Muscle of back (tissue), 13 donors: Measurements from ENCODE around the gene APOL1. TPM values are rescaled to one million over a fixed set of nuclear protein-coding genes. Genes with fewer than 3 reads are reported as not detected.
"Not testable (repeated sequence)": the region's sequence is repeated elsewhere in the genome, so short reads cannot be mapped to it uniquely, and the experiment has no call there.

Source experiments
- DNase-seq, 3 donors: peaks; one replicate each; pipeline versions ENCODE4 v3.0.0 to v3.0.0-alpha.2; 2013
- long read RNA-seq, 9 donors: transcript quantifications; one replicate each; lab custom pipeline, GENCODE V29; 2026
- polyA plus RNA-seq, 10 donors: library from polyadenylated mRNA; unstranded; fragments of 120-200 nt; gene quantifications; one replicate each; pipeline ENCODE4 v1.2.1, GENCODE V29; 2013; ENCODE audit not compliant: insufficient read length in 10 of 10

Gene APOL1, protein sequence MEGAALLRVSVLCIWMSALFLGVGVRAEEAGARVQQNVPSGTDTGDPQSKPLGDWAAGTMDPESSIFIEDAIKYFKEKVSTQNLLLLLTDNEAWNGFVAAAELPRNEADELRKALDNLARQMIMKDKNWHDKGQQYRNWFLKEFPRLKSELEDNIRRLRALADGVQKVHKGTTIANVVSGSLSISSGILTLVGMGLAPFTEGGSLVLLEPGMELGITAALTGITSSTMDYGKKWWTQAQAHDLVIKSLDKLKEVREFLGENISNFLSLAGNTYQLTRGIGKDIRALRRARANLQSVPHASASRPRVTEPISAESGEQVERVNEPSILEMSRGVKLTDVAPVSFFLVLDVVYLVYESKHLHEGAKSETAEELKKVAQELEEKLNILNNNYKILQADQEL
- polyA plus RNA-seq = 1 to 10 TPM; 2.3 to 5.1 (median 3.7) TPM
- long read RNA-seq, donor 1, partial matches to known transcripts = 0 of 1 reads
- long read RNA-seq, donor 1, other reads (novel, unspliced or antisense) = 0 of 1 reads
- long read RNA-seq, donor 2, partial matches to known transcripts = 0 of 5 reads
- long read RNA-seq, donor 2, other reads (novel, unspliced or antisense) = 5 of 5 reads
- long read RNA-seq, donor 3 = 0 reads
- long read RNA-seq, donor 4 = 0 reads
- long read RNA-seq, donor 5, partial matches to known transcripts = 0 of 1 reads
- long read RNA-seq, donor 5, other reads (novel, unspliced or antisense) = 0 of 1 reads
- long read RNA-seq, donor 6 = 0 reads
- long read RNA-seq, donor 7 = 0 reads
- long read RNA-seq, donor 8 = 0 reads
- long read RNA-seq, donor 9, partial matches to known transcripts = 0 of 1 reads
- long read RNA-seq, donor 9, other reads (novel, unspliced or antisense) = 0 of 1 reads

DNA sequence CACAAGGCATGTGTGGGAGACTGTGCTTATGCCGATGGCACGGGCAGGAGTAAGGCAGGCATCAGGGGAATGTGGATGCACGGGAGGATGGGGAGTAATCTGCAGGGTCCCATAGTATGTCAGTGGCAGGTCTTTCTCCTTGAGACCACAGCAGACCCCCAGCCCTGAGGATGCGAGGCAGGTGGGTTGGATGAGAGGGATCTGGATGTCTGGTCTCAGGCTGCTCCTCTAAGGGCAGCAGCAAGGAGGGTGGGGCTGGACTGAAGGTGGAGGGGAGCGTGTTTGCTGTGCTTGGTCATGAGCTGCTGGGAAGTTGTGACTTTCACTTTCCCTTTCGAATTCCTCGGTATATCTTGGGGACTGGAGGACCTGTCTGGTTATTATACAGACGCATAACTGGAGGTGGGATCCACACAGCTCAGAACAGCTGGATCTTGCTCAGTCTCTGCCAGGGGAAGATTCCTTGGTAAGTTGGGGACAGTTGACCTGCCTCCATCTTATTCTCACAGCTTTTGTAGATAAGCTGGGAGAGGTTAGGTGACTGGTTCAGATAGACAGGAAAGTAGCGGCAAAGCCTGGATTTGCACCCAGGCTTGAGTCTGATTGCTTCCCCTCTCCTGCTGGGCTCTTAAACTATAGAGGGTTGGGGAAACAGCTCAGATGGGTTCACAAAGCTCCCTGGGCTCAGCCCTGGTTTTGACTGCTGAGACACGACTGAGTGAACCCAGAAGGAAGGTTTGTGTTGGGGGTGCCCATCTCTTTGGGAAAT, at the start of gene APOL1:
TSS of gene APOL1 (plus strand) at position 380 of the 769 bp plus-strand sequence. CDS start 1,823 bp downstream, outside the sequence.
- peak in 1 of 3 donors; percentile 59 for DNase-seq

DNA sequence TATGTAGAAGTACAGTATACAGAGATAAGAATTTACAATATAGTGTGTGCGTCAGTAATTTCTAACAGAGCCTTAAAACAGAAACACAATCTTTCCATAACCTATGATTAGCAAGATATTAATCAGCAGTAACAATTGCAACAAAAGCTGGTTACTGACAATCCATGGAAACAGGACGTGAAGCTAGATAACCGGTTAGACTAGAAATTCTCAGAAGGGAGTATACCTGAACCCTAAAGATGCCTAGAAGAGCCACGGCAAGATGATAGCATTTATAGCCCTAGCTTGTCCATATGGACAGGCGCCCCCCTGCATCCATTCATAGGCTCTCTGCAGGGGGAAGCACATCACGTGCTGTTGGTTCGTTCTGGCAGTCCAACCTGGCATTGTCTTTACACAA, 49.5 kb upstream of the APOL1 start:
- not testable (repeated sequence) for DNase-seq

DNA sequence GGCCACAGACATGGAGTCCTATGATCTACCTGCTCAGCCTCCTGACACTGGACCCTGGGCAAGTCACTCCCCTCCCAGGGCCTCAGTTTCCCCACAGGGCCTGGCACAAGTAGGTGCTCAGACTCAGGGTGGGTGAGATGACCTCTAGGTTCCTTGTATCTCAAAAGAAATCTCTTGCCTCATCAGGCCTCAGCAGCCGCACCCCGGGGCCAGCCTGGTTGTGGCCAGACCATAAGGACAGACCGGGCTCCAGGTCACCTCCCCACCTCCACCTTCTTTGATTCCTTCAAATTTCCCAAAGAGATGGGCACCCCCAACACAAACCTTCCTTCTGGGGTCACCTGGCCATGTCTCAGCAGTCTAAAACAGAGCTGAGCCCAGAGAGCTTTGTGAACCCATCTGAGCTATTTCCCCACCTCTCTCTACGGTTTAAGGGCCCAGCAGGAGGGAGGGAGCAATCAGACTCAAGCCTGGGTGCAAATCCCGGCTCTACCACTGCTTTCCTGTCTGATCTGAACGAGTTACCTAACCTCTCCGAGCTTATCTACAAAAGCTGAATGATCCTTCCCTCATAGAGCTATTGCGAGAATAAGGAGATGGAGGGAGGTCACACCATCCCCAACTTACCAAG, 48.8 kb upstream of the APOL1 start:
- DNase-seq = no peak

DNA sequence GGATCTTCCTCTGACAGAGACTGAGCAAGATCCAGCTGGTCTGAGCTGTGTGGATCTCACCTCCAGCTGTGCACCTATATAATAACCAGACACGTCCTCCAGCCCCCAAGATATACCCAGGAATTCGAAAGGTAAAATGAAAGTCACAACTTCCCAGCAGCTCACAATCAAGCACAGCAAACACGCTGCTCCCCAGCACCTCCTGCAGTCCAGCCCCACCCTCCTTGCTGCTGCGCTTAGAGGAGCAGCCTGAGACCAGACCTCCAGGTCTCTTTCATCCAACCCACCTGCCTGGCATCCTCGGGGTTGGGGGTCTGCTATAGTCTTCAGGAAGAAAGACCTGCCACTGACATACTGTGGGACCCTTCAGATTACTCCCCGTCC, 48.3 kb upstream of the APOL1 start:
- DNase-seq = no peak

DNA sequence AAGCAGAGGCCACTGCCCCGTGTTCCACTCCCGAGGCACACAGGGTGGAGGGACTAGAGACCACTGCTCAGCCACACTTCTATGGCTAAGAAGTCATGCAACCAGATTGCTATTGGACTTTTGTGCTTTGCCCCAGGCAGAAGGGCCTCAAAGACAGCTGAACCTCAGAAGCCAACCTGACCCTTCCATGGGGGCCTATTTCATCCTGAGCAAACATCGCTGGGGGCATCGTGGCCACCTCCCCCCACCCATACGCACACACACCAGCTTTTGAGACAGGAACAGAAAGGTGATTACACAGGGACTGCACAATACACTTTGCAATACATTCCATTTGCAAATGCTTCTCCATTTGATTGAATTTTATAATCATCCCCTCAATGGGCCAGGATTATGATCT, 47.4 kb upstream of the APOL1 start:
- not testable (repeated sequence) for DNase-seq

DNA sequence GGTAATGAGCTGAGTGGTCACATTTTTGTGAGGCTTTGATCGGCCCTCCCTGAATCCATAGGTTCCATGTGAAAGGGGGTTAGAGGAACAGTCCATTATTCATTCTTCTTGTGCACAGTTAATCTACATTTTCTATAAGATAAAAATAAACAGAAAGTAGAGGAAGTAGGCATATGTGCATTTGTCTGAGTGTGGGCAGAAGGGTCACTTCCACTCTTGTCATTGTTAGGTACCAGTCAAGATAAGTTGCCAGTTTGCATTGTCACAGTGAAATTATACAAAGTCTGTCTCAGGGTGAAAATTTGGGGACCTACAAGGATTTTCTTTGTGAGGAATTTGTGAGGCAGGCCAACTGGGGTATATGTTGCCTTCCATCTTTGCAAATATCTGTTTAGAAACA, 46.7 kb upstream of the APOL1 start:
- no peak for DNase-seq

DNA sequence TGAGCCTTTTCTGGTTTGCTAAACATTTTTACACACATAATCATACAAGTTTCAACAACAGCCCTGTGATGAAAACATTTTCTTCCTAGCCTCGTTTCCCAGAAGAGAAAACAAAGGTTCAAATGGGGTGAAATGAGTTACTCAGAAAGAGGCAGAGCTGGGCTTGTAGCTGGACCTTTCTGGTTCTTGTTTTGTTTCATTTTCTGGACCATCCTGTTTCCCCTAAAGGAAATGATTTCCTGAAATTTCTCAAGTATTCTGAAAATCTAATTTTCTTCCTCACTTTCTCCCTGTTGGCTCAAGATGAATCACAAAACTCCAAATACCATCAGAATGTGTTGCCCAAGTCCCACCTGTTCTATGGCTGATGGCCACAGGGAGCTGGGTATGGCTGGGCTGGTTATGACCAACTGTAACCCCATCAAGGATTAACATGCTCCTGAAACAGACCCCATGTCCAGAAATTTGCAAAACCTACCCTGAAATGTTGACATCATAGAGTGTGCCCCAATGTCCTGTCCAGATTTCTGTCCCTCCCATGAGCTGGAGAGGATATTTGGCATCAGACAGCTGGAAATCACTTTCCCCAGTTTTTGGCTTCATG, 44.7 kb upstream of the APOL1 start:
- DNase-seq = no peak

DNA sequence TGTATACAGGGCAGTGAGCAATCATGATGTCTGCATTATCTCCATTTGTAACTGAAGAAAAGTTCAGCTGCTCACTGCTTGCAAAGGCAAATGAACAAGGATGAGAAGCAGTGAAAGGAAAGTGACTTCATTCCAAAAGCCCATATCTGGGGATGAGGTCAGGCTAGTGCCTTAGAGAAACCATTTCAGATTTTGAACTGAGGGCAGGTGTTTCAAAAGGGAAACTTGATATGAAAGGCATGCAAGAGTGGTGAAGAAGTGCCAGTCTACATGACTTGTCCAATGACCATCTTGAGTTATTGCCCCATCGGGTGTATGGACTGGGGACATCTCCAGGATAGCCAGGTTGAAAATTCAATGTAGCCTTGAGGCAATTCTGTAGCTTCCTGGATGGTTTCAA, 44.0 kb upstream of the APOL1 start:
- DNase-seq = no peak

DNA sequence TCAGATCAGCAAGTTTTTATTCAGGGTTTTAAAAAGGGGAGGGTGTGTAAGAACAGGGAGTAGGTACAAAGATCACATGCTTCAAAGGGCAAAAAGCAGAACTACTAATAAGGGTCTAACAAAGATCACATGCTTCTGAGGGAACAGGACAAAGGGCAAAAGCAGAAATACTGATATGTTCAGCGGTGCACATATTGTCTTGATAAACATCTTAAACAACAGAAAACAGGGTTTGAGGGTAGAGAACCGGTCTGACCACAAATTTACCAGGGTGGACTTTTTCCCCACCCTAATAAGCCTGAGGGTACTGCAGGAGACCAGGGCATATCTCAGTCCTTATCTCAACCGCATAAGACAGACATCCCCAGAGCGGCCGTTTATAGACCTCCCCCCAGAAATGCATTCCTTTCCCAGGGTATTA, 43.4 kb upstream of the APOL1 start:
- DNase-seq = not testable (repeated sequence)

DNA sequence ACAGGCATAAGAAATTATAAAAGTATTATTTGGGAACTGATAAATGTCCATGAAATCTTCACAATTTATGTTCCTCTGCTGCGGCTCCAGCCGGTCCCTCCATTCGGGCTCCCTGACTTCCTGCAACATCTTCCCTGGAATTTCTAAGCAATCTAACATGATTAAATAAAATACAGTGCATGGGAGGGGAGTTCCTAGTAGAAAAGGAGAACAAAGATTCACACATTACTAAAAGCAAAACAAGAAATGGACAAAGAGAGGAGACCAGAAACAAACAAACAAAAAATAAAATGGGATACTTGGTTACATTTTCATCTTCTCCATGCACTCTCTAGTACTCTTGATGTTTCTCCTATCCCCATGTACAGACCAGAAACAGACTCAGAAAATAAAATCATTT, 42.7 kb upstream of the APOL1 start:
- no peak for DNase-seq

DNA sequence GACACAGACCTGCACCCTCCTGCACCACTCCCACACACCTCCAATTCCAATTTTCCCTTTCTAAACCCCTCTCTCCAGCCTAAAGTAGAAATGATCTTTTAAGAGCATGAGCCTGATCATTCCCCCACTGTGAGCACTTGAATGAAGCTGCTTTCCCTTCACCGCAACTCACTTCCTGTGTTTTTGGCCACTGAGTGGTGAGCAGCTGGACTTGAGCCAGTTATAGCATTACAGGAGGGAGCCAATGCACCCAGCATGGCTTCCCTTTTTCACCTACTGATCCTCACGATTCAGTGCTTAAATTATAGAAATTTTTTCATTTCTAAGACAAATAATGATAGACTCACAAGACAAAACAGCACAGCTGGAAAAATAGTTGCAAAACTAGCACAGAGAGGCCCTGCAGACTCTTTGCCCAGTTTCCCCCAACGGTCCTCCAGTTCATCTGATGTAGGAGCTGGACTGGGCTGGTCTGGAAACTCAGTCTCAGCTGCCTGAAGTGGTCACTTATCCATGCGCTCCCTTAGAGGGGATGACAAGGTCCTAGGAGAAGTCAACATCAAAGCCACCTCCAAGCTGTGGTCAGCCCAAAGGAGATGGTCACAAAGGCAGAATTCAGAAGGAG, 41.6 kb upstream of the APOL1 start:
- DNase-seq = no peak

DNA sequence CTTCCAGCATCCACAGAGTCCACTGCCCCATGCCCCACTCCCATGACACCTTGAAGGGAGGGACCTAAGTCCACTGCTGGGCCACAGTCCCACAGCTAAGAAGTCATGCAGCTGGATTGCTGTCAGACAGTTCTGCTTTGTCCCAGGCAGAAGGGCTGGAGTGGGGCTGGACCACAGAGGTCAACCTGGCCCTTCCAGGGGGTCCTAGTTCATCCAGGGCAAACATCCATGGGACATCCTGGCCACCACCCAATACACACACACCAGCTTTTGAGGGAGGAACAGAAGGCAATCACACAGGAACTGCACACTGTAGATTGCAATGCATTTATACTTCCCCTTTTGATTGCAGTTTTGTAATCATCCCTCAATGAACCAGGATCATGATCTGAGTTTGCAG, 40.0 kb upstream of the APOL1 start:
- no peak for DNase-seq

DNA sequence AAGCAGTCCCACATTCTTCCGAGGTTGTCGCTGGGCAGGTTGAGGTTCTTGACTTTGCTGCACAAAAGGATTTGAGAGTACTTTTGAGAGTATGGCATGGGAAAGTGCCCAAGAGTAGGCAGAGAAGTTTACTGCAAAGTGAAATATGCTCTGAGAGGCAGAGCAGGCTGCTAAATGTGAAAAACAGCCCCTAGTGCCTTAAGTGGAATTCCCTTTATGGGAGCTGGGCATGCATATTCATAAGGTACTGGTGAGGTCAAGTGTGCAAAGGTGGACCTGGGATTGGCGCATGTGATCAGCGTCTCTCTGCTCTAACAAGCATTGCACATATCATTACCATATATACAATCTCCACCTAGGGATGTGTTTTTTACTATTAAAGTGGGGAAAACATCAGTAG, 39.3 kb upstream of the APOL1 start:
- DNase-seq = no peak

DNA sequence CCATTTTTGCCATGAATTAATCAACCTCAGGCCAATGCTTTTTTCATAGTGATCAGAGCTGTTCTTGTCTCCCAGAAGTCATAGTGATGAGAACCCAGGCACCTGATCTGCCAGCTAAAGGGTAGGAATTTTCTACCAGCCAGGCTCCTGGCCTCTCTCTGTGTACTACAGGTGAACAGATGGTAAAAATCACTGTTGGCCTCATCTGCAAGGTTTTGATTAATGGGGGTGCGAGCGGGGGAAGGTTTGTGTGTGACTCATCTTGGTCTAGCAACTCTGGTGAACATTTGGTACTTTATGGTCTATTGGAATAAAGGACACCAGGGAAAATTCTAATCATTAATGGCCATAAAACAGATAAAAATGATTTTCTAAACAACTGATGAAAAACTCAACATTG, 37.0 kb upstream of the APOL1 start:
- DNase-seq = no peak

DNA sequence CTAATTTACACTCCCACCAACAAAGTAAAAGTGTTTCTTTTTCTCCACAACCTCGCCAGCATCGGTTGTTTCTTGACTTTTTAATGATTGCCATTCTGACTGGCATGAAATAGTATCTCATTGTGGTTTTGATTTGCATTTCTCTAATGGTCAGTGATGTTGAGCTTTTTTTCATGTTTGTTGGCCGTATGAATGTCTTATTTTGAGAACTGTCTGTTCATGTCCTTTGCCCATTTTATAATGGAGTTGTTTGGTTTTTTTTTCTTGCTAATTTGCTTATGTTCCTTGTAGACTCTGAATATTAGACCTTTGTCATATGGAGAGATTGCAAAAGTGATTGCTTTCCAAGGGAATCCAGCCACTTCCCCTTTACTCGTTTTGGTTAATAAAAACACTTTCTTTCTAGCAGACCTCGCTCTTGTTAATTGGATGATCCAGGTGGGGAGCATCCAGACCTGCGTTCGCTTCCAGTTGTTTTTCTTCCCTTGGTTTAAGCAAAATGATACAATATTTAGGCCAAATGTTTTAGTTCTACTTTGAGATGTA, 34.2 kb upstream of the APOL1 start:
- DNase-seq = no peak

DNA sequence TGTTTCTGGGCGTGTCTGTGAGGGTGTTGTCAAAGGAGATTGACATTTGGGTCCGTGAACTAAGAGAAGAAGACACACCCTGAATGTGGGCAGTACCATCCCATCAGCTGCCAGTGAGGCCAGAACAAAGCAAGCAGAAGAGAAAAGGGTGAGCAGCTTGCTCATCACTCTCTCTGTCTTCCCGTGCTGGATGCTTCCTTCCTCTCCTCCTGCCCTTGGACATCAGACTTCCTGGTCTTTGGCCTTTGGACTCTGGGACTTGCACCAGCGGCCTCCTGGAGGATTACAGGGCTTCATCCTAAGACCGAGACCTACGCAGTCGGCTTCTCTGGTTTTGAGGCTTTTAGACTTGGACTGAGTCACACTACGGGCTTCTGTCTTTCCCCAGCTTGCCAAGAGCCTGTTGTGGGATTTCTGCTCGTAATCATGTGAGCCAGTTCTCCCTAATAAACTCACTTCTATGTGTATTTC, 32.4 kb upstream of the APOL1 start:
- DNase-seq = peak in 1 of 3 donors; percentile 74

DNA sequence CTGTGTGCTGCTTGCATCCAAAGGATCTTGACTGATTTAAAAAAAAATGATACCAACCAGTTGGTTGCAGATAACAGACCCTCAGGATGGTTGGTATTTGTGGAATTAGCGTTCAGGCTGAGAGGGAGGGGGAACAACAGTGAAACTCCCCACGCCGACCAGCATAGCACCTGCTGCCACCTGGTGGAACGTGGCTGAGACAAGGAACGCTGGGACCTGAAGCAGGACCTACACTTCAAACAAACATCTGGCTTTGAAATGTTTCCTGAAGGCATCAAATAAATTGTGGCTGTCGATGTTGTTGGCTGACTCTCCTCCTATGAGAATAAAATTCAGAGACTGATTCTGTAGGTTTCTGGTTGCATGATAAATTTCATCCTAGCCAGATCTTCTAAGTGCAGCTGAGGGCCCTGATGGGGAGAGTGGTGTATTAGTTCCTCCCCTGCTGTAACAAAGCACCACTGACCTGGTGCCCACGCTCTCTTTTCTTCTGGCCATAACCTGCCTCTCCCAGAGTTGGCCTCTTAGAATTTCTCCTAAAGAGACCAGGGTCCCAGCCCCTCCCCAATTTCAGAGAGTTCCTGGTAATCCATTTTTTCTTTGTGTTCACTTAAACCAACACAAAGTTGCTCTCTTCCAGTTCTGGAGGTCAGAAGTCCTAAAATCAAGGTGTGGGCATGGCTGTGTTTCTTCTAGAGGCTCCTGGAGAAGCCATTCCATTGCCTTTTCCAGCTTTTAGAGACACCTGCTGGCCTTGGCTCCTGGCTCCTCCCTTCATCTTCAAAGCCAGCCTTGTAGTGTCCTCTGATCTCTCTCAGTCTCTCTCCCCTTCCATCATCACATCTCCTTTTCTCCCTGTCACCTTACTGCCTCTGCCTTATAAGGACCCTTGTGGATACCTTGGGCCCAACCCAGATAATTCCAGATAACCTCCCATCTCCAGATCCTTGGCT, 30.9 kb upstream of the APOL1 start:
- DNase-seq = peak in 1 of 3 donors; percentile 66

DNA sequence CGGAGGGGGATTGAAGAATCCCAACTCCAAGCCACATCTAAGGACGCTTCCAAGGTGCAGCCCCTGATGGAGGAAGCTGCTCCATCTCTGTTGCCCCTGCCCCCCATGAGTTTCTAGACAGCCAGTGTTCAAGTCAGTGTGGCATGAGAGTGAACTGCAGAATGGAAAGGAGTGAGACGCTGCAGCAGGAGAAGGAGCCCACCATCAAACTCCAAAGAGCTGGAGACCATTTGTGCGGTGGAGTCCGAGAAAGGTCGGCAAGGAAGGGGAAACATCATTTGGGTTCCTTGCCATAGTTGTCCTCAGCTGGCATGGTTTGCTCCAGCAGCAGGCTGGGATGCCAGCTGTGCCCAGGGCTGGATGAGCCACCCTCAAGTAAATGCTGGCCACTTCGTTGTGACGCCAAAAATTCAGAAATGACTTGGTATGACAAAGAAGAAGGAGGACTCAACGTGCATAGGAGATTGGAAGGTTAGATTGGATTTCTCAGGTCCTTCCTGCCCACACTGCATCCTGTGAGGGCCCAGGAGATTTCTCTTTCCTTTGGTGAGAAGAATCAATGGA, 30.0 kb upstream of the APOL1 start:
- DNase-seq = no peak

DNA sequence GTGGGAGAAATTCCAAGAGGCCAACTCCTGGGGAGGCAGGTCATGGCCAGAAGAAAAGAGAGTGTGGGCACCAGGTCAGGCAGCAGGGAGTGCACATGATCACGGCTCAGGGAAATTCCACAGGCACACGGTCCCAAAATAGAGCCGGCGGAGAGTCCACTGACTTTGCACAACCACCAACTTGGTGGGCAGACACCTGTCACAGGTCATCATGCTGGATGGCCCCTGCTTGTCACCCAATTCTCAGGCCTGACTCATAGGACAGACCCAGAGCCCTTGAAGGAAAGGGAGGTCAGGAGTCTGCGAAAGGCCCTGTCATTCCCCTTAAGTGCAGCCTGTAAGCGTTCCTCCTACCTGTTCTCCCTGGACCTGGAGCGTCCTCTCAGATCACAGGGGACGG, 29.4 kb upstream of the APOL1 start:
- DNase-seq = no peak
